OCI-LY7 (cell line): ENCODE results near the gene BMP2.

Source experiments
- EZH2phosphoT487 ChIP-seq: fragments of 200-600 bp; sonication (generic); IDR thresholded peaks from 2 replicates; pipeline ENCODE4 v1.6.1; 2018; ENCODE audit warnings: low read depth, borderline replicate concordance, mild to moderate bottlenecking, mixed run types, antibody characterized with exemption, low read length, moderate library complexity, mixed read lengths
- TF ChIP-seq, protein P1 (sequence below): fragments of 200-600 bp; sonication (generic); conservative IDR thresholded peaks from 2 replicates; pipeline ENCODE4 v1.5.1; 2014; ENCODE audit warnings: mild to moderate bottlenecking, antibody characterized with exemption, low read length, moderate library complexity, mixed read lengths

GRCh38 chr20:6811262-6812035 is 44.0 kb downstream of the BMP2 start:
- TF ChIP-seq, protein P1, sequence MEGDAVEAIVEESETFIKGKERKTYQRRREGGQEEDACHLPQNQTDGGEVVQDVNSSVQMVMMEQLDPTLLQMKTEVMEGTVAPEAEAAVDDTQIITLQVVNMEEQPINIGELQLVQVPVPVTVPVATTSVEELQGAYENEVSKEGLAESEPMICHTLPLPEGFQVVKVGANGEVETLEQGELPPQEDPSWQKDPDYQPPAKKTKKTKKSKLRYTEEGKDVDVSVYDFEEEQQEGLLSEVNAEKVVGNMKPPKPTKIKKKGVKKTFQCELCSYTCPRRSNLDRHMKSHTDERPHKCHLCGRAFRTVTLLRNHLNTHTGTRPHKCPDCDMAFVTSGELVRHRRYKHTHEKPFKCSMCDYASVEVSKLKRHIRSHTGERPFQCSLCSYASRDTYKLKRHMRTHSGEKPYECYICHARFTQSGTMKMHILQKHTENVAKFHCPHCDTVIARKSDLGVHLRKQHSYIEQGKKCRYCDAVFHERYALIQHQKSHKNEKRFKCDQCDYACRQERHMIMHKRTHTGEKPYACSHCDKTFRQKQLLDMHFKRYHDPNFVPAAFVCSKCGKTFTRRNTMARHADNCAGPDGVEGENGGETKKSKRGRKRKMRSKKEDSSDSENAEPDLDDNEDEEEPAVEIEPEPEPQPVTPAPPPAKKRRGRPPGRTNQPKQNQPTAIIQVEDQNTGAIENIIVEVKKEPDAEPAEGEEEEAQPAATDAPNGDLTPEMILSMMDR = no peak
- TF ChIP-seq EZH2phosphoT487 = no peak
